ENCODE results near the gene DDX20.

The DDX20 gene

GRCh38 chr1:111736548-111737215, 19.0 kb upstream of the DDX20 start:
- TF ChIP-seq CTCF (IDR thresholded peaks at IDR 0.05; ENCODE audit: low read depth, low read length), result no peak
- Histone ChIP-seq H3K9me3 (ENCODE audit: severe bottlenecking) (no peaks in the 10 kb centered on the region), H3K36me3 (peaks cover 24% of the 10 kb centered on the region), H3K4me3 (ENCODE audit: low read depth, low read length) (no peak overlapping the region), H3K27me3 (ENCODE audit: insufficient read depth, low read depth, severe bottlenecking) (no peaks in the 10 kb centered on the region), H3K27ac (no peak overlapping the region)
- no peak for DNase-seq

GRCh38 chr1:111737216-111738132, 18.2 kb upstream of the DDX20 start:
- H3K27me3 ChIP-seq (ENCODE audit: insufficient read depth, low read depth, severe bottlenecking), result no peaks in the 10 kb centered on the region
- DNase-seq, result no peak
- H3K27ac ChIP-seq, result 0 out of 2 replicates have a peak overlapping the region, but pooled peaks have one; percentile 7
- TF ChIP-seq CTCF (IDR thresholded peaks at IDR 0.05; ENCODE audit: low read depth, low read length), result no peak
- H3K4me3 ChIP-seq (ENCODE audit: low read depth, low read length), result peak overlapping the region; percentile 68; the same call in 1 of the 2 replicates
- H3K36me3 ChIP-seq, result peaks cover 23% of the 10 kb centered on the region
- H3K9me3 ChIP-seq (ENCODE audit: severe bottlenecking), result no peaks in the 10 kb centered on the region

GRCh38 chr1:111738133-111738435, 17.6 kb upstream of the DDX20 start:
- H3K9me3 ChIP-seq (ENCODE audit: severe bottlenecking), result no peaks in the 10 kb centered on the region
- no peak overlapping the region for H3K27ac ChIP-seq
- TF ChIP-seq CTCF (IDR thresholded peaks at IDR 0.05; ENCODE audit: low read depth, low read length), result no peak
- peaks cover 23% of the 10 kb centered on the region for H3K36me3 ChIP-seq
- peak overlapping the region; percentile 68 for H3K4me3 ChIP-seq (ENCODE audit: low read depth, low read length)
- DNase-seq, result no peak
- H3K27me3 ChIP-seq (ENCODE audit: insufficient read depth, low read depth, severe bottlenecking), result no peaks in the 10 kb centered on the region

GRCh38 chr1:111738436-111739193, 17.1 kb upstream of the DDX20 start:
- H3K27me3 ChIP-seq (ENCODE audit: insufficient read depth, low read depth, severe bottlenecking), result no peaks in the 10 kb centered on the region
- TF ChIP-seq CTCF (IDR thresholded peaks at IDR 0.05; ENCODE audit: low read depth, low read length), result no peak
- peak; percentile 76 for DNase-seq
- H3K27ac ChIP-seq, result peak overlapping the region; percentile 77
- H3K4me3 ChIP-seq (ENCODE audit: low read depth, low read length), result peak overlapping the region; percentile 68
- H3K9me3 ChIP-seq (ENCODE audit: severe bottlenecking), result no peaks in the 10 kb centered on the region
- peaks cover 23% of the 10 kb centered on the region for H3K36me3 ChIP-seq

GRCh38 chr1:111739194-111739924, 16.3 kb upstream of the DDX20 start, which contains the start of gene INKA2:
TSS of gene INKA2 (minus strand) at chr1:111739395. CDS start at chr1:111739242, 153 bp downstream.
- no peaks in the 10 kb centered on the region for H3K9me3 ChIP-seq (ENCODE audit: severe bottlenecking)
- peak within 1 kb of the TSS; percentile 77 for H3K27ac ChIP-seq
- TF ChIP-seq CTCF (IDR thresholded peaks at IDR 0.05; ENCODE audit: low read depth, low read length), result no peak
- no peaks in the 10 kb centered on the region for H3K27me3 ChIP-seq (ENCODE audit: insufficient read depth, low read depth, severe bottlenecking)
- peaks cover 23% of the 10 kb centered on the region for H3K36me3 ChIP-seq
- H3K4me3 ChIP-seq (ENCODE audit: low read depth, low read length), result peak within 1 kb of the TSS; percentile 68
- DNase-seq, result peak; percentile 95
